Measurements from ENCODE around the gene SPRR2G.
"Not testable (repeated sequence)": the region's sequence is repeated elsewhere in the genome, so short reads cannot be mapped to it uniquely, and the experiment has no call there.

Gene SPRR2G

GRCh38 chr1:153119491-153119971 lies 31.2 kb downstream of the SPRR2G start:
- peaks cover 34% of the 10 kb centered on the region for H3K27me3 ChIP-seq (ENCODE audit: low read depth, low read length)
- no peak overlapping the region for H3K4me2 ChIP-seq (ENCODE audit: low read length)
- no peaks in the 10 kb centered on the region for H3K36me3 ChIP-seq (replicated peaks; ENCODE audit: low read depth, low read length)
- no peaks in the 10 kb centered on the region for H3K9me3 ChIP-seq (ENCODE audit: insufficient read depth, low read length)
- no peaks in the 10 kb centered on the region for H3K79me2 ChIP-seq (ENCODE audit: low read length)
- H4K20me1 ChIP-seq (ENCODE audit: insufficient read depth, low read length): no peaks in the 10 kb centered on the region
- H2AFZ ChIP-seq (ENCODE audit: low read depth, low read length): no peak overlapping the region
- H3K9ac ChIP-seq (ENCODE audit: low read length): no peak overlapping the region
- no peak for TF ChIP-seq CTCF (IDR thresholded peaks at IDR 0.05; ENCODE audit: low read depth, low read length)
- no peak for TF ChIP-seq EZH2phosphoT487 (IDR thresholded peaks at IDR 0.05; ENCODE audit: low read depth)
- no peak overlapping the region for H3K27ac ChIP-seq (ENCODE audit: low read length)
- H3K4me1 ChIP-seq (ENCODE audit: low read length): no peaks in the 10 kb centered on the region
- no peak overlapping the region for H3K4me3 ChIP-seq (ENCODE audit: low read length)

GRCh38 chr1:153115264-153115663 lies 35.4 kb downstream of the SPRR2G start:
- H3K27me3 ChIP-seq (ENCODE audit: low read depth, low read length): peaks cover 40% of the 10 kb centered on the region
- H3K9me3 ChIP-seq (ENCODE audit: insufficient read depth, low read length); H3K9ac ChIP-seq (ENCODE audit: low read length); H3K36me3 ChIP-seq (replicated peaks; ENCODE audit: low read depth, low read length); H3K4me1 ChIP-seq (ENCODE audit: low read length); H2AFZ ChIP-seq (ENCODE audit: low read depth, low read length); H4K20me1 ChIP-seq (ENCODE audit: insufficient read depth, low read length); H3K4me2 ChIP-seq (ENCODE audit: low read length); H3K27ac ChIP-seq (ENCODE audit: low read length); H3K4me3 ChIP-seq (ENCODE audit: low read length); H3K79me2 ChIP-seq (ENCODE audit: low read length): not testable (repeated sequence)

GRCh38 chr1:153113416-153113815 lies 37.3 kb downstream of the SPRR2G start, which contains the start of gene SPRR2F:
Gene SPRR2F, minus strand, starts transcription at chr1:153113516. Its CDS starts 783 bp downstream, at chr1:153112733.
- no peak within 1 kb of the TSS for H3K4me3 ChIP-seq (ENCODE audit: low read length)
- no peak within 1 kb of the TSS for H3K4me2 ChIP-seq (ENCODE audit: low read length)
- no peak within 1 kb of the TSS for H3K9ac ChIP-seq (ENCODE audit: low read length)
- H3K27ac ChIP-seq (ENCODE audit: low read length): no peak within 1 kb of the TSS
- no peaks in the 10 kb centered on the region for H4K20me1 ChIP-seq (ENCODE audit: insufficient read depth, low read length)
- no peaks in the 10 kb centered on the region for H3K79me2 ChIP-seq (ENCODE audit: low read length)
- H3K27me3 ChIP-seq (ENCODE audit: low read depth, low read length): peaks cover 40% of the 10 kb centered on the region
- no peaks in the 10 kb centered on the region for H3K36me3 ChIP-seq (replicated peaks; ENCODE audit: low read depth, low read length)
- no peak within 1 kb of the TSS for H2AFZ ChIP-seq (ENCODE audit: low read depth, low read length)
- TF ChIP-seq CTCF (IDR thresholded peaks at IDR 0.05; ENCODE audit: low read depth, low read length) (no peak), EZH2phosphoT487 (IDR thresholded peaks at IDR 0.05; ENCODE audit: low read depth) (no peak)
- no peaks in the 10 kb centered on the region for H3K9me3 ChIP-seq (ENCODE audit: insufficient read depth, low read length)
- no peaks in the 10 kb centered on the region for H3K4me1 ChIP-seq (ENCODE audit: low read length)

GRCh38 chr1:153112454-153112853 lies 38.2 kb downstream of the SPRR2G start:
- H3K27me3 ChIP-seq (ENCODE audit: low read depth, low read length): peaks cover 31% of the 10 kb centered on the region
- not testable (repeated sequence) for H3K4me3 ChIP-seq (ENCODE audit: low read length); H2AFZ ChIP-seq (ENCODE audit: low read depth, low read length); H3K4me1 ChIP-seq (ENCODE audit: low read length); H3K27ac ChIP-seq (ENCODE audit: low read length); H3K9me3 ChIP-seq (ENCODE audit: insufficient read depth, low read length); H3K79me2 ChIP-seq (ENCODE audit: low read length); H3K4me2 ChIP-seq (ENCODE audit: low read length); H4K20me1 ChIP-seq (ENCODE audit: insufficient read depth, low read length); H3K36me3 ChIP-seq (replicated peaks; ENCODE audit: low read depth, low read length); H3K9ac ChIP-seq (ENCODE audit: low read length)

GRCh38 chr1:153100245-153100644 lies 50.4 kb downstream of the SPRR2G start:
- no peak overlapping the region for H3K27ac ChIP-seq (ENCODE audit: low read length)
- no peaks in the 10 kb centered on the region for H3K4me1 ChIP-seq (ENCODE audit: low read length)
- H3K79me2 ChIP-seq (ENCODE audit: low read length): no peaks in the 10 kb centered on the region
- peaks cover 30% of the 10 kb centered on the region for H3K27me3 ChIP-seq (ENCODE audit: low read depth, low read length)
- no peak overlapping the region for H3K4me2 ChIP-seq (ENCODE audit: low read length)
- no peaks in the 10 kb centered on the region for H3K36me3 ChIP-seq (replicated peaks; ENCODE audit: low read depth, low read length)
- no peak overlapping the region for H2AFZ ChIP-seq (ENCODE audit: low read depth, low read length)
- TF ChIP-seq EZH2phosphoT487 (IDR thresholded peaks at IDR 0.05; ENCODE audit: low read depth) (no peak), CTCF (IDR thresholded peaks at IDR 0.05; ENCODE audit: low read depth, low read length) (no peak)
- no peak overlapping the region for H3K4me3 ChIP-seq (ENCODE audit: low read length)
- H3K9me3 ChIP-seq (ENCODE audit: insufficient read depth, low read length): no peaks in the 10 kb centered on the region
- H4K20me1 ChIP-seq (ENCODE audit: insufficient read depth, low read length): no peaks in the 10 kb centered on the region
- H3K9ac ChIP-seq (ENCODE audit: low read length): no peak overlapping the region
